HepG2 (cell line): ENCODE results near the gene ABCA3. TPM values are rescaled to one million over a fixed set of nuclear protein-coding genes. Genes with fewer than 3 reads are reported as not detected.

Experiments used
- PPARG ChIP-seq: conservative IDR thresholded peaks from 2 replicates; pipeline ENCODE4 v1.6.1; 2016; ENCODE audit warnings: missing biosample characterization, missing genetic modification reagents
- ZNF207 ChIP-seq: fragments of 450-650 bp; IDR thresholded peaks from 2 replicates; pipeline ENCODE4 v1.6.1; 2016; ENCODE audit warnings: antibody characterized with exemption, borderline replicate concordance
- ZNF230 ChIP-seq: sonication (generic); formaldehyde crosslinking; IDR thresholded peaks from 2 replicates; pipeline ENCODE4 v1.4.0; 2020; ENCODE audit warnings: mild to moderate bottlenecking, missing genetic modification reagents
- ZNF563 ChIP-seq: sonication (generic); formaldehyde crosslinking; IDR thresholded peaks from 2 replicates; pipeline ENCODE4 v1.8.0; 2022; ENCODE audit warnings: mild to moderate bottlenecking, moderate library complexity, missing genetic modification reagents
- polyA plus RNA-seq, 8 experiments: library from polyadenylated mRNA; depleted of rRNA in 3 of 8; stranded (reverse) in 7 of 8; unstranded in 1 of 8; fragments of >200 nt; fragmentation: Illumina TruSeq in 4 of 8; extraction: Trizol in 4 of 8; gene quantifications; 2 replicates each; pipeline versions ENCODE4 v1.2.1 to v1.2.3, GENCODE V29; 2011 to 2016; ENCODE audit warnings: low read depth in 4 of 8, missing spikeins in 1 of 8, mixed read lengths in 1 of 8; ENCODE audit not compliant: insufficient read depth in 1 of 8
- total RNA-seq, 5 experiments: library from RNA; depleted of rRNA; stranded (reverse); fragments of >200 nt; fragmentation: Illumina TruSeq; extraction: Trizol; gene quantifications; 2 replicates each; pipeline ENCODE4 v1.2.3, GENCODE V29; 2016; ENCODE audit warnings: low read depth in 1 of 5
- TF ChIP-seq, protein P1 (sequence below), 2 experiments: fragments of 450-650 bp in 1 of 2; sonication (generic) in 1 of 2; formaldehyde crosslinking in 1 of 2; IDR thresholded peaks; 2 replicates each; pipeline versions ENCODE4 v1.6.1 to v1.8.0; 2016 to 2022; ENCODE audit warnings: antibody characterized with exemption in 1 of 2, mild to moderate bottlenecking in 1 of 2, missing genetic modification reagents in 1 of 2
- TF ChIP-seq, protein P2 (sequence below): sonication (generic); formaldehyde crosslinking; IDR thresholded peaks from 2 replicates; pipeline ENCODE4 v1.4.0; 2020; ENCODE audit warnings: missing genetic modification reagents, borderline replicate concordance
- TF ChIP-seq, protein P3 (sequence below): sonication (generic); formaldehyde crosslinking; IDR thresholded peaks from 2 replicates; pipeline ENCODE4 v1.9.0; 2021; ENCODE audit warnings: missing genetic modification reagents, borderline replicate concordance
- TF ChIP-seq, protein P4 (sequence below): sonication (generic); formaldehyde crosslinking; IDR thresholded peaks from 2 replicates; pipeline ENCODE4 v1.5.0; 2020; ENCODE audit warnings: missing genetic modification reagents, mild to moderate bottlenecking, borderline replicate concordance
- TF ChIP-seq, protein P5 (sequence below): sonication (generic); formaldehyde crosslinking; IDR thresholded peaks from 2 replicates; pipeline ENCODE4 v1.4.0; 2020; ENCODE audit warnings: missing genetic modification reagents

Gene ABCA3
- total and polyA plus RNA-seq, 2 of the 13 experiments (the other 11 are each of a cell fraction or from before 2014, with no cell fraction given) = 0.60 to 1.5 TPM

DNA sequence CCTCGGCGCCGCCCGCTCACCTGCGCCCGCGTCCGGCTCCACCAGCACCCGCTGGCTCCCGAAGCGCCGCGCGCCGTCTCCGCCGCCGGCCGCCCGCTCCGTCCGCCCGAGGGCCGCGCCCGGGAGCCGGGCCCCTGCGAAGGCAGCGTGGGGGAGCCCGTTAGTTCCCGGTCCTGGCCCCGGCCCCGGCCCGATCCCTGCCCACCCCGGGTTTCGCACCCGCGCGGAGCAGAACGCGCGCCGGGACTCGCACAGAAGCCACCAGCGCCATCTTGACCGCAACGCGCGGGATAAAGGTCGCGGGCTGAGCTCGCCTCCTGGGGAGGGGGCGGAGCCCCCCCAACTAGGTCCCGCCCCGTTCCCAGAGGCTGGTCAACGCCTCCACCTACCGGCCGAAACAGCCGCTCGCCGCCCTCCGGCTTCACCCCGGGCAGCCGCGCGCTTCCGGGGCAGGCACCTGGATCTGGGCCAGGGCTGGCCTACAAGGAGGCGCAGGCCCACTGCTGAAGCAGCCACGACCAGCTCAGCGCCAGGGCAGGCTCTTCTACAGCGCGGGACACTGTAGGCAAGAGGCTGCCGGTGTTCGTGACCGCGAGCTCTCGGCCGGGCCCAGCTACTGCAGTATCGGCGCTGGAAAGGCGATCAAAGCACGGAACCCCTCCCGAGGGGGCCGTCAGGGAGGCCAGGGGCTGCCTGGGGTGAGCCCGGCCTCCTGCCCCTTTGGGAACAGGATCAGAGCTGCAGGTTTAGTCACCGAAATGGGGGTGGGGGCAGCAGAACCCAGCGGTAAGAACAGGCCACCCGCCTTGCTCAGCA is 89.0 kb downstream of the ABCA3 start, which contains the start of gene ECI1 (continued):
- TF ChIP-seq, protein P1, sequence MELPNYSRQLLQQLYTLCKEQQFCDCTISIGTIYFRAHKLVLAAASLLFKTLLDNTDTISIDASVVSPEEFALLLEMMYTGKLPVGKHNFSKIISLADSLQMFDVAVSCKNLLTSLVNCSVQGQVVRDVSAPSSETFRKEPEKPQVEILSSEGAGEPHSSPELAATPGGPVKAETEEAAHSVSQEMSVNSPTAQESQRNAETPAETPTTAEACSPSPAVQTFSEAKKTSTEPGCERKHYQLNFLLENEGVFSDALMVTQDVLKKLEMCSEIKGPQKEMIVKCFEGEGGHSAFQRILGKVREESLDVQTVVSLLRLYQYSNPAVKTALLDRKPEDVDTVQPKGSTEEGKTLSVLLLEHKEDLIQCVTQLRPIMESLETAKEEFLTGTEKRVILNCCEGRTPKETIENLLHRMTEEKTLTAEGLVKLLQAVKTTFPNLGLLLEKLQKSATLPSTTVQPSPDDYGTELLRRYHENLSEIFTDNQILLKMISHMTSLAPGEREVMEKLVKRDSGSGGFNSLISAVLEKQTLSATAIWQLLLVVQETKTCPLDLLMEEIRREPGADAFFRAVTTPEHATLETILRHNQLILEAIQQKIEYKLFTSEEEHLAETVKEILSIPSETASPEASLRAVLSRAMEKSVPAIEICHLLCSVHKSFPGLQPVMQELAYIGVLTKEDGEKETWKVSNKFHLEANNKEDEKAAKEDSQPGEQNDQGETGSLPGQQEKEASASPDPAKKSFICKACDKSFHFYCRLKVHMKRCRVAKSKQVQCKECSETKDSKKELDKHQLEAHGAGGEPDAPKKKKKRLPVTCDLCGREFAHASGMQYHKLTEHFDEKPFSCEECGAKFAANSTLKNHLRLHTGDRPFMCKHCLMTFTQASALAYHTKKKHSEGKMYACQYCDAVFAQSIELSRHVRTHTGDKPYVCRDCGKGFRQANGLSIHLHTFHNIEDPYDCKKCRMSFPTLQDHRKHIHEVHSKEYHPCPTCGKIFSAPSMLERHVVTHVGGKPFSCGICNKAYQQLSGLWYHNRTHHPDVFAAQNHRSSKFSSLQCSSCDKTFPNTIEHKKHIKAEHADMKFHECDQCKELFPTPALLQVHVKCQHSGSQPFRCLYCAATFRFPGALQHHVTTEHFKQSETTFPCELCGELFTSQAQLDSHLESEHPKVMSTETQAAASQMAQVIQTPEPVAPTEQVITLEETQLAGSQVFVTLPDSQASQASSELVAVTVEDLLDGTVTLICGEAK (IDR thresholded peaks at IDR 0.05) = no peak
- TF ChIP-seq, protein P1 (CRISPR knock-in tag; IDR thresholded peaks at IDR 0.05) = peak; percentile 49; the same call in 1 of the 2 replicates
- TF ChIP-seq, protein P2, sequence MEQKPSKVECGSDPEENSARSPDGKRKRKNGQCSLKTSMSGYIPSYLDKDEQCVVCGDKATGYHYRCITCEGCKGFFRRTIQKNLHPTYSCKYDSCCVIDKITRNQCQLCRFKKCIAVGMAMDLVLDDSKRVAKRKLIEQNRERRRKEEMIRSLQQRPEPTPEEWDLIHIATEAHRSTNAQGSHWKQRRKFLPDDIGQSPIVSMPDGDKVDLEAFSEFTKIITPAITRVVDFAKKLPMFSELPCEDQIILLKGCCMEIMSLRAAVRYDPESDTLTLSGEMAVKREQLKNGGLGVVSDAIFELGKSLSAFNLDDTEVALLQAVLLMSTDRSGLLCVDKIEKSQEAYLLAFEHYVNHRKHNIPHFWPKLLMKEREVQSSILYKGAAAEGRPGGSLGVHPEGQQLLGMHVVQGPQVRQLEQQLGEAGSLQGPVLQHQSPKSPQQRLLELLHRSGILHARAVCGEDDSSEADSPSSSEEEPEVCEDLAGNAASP (CRISPR knock-in tag) = peak; percentile 71; the same call in 1 of the 2 replicates
- TF ChIP-seq, protein P3, sequence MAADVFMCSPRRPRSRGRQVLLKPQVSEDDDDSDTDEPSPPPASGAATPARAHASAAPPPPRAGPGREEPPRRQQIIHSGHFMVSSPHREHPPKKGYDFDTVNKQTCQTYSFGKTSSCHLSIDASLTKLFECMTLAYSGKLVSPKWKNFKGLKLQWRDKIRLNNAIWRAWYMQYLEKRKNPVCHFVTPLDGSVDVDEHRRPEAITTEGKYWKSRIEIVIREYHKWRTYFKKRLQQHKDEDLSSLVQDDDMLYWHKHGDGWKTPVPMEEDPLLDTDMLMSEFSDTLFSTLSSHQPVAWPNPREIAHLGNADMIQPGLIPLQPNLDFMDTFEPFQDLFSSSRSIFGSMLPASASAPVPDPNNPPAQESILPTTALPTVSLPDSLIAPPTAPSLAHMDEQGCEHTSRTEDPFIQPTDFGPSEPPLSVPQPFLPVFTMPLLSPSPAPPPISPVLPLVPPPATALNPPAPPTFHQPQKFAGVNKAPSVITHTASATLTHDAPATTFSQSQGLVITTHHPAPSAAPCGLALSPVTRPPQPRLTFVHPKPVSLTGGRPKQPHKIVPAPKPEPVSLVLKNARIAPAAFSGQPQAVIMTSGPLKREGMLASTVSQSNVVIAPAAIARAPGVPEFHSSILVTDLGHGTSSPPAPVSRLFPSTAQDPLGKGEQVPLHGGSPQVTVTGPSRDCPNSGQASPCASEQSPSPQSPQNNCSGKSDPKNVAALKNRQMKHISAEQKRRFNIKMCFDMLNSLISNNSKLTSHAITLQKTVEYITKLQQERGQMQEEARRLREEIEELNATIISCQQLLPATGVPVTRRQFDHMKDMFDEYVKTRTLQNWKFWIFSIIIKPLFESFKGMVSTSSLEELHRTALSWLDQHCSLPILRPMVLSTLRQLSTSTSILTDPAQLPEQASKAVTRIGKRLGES = 0 out of 2 replicates have a peak, but pooled peaks have one; percentile 39
- no peak; the same call in 1 of the 2 replicates for TF ChIP-seq ZNF230 (CRISPR knock-in tag)
- TF ChIP-seq PPARG = peak; percentile 75
- TF ChIP-seq ZNF207 = no peak
- TF ChIP-seq ZNF563 (CRISPR knock-in tag) = peak; percentile 57; the same call in 1 of the 2 replicates
- TF ChIP-seq, protein P4, sequence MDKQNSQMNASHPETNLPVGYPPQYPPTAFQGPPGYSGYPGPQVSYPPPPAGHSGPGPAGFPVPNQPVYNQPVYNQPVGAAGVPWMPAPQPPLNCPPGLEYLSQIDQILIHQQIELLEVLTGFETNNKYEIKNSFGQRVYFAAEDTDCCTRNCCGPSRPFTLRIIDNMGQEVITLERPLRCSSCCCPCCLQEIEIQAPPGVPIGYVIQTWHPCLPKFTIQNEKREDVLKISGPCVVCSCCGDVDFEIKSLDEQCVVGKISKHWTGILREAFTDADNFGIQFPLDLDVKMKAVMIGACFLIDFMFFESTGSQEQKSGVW = no peak
- TF ChIP-seq, protein P5, sequence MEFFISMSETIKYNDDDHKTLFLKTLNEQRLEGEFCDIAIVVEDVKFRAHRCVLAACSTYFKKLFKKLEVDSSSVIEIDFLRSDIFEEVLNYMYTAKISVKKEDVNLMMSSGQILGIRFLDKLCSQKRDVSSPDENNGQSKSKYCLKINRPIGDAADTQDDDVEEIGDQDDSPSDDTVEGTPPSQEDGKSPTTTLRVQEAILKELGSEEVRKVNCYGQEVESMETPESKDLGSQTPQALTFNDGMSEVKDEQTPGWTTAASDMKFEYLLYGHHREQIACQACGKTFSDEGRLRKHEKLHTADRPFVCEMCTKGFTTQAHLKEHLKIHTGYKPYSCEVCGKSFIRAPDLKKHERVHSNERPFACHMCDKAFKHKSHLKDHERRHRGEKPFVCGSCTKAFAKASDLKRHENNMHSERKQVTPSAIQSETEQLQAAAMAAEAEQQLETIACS (CRISPR knock-in tag) = peak; percentile 35; the same call in 1 of the 2 replicates
